ENCODE data around the gene UTY. TPM values are rescaled to one million over a fixed set of nuclear protein-coding genes. Genes with fewer than 3 reads are reported as not detected.

Gene UTY
- total RNA-seq, 1 experiment from 2014 or later, result not detected

DNA sequence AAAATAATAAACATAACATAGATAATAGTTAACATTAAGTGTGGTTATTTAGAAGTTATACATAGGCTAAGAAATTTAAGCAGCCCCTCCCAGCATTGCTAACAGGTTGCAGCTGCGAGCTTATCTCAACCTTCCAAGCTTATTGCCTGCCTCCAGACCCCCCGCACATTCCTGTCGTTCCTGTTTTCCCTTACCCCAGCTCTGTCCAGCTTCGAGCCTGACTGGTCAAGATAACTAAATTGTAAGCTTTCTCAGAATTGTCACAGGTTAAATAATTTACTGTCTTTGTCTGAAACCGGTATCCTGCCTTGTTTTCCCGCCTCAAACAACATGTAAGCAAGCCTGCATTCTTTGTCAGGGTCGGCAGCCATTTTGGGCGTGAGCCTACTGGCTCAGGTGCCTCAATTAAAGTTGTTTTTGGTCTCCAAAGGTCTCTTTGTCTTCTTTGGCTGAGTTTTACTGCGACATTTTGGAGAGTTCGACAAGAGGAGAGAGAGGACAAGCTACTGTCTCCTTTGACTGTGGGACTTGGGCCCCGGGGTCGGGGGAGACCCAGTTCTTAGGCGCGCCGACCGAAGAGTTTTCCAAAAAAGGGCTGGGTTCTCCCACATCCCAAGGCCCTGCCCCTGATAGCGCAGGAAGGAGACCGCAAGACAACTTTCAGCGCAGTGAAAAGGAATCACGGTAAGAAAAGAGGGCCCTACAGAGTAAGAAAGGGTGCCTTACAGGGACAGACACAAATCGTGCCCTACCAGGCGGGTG is 44.4 kb downstream of the UTY start:
- Histone ChIP-seq H2AK5ac (ENCODE audit: insufficient read length, low read length) (no peak overlapping the region), H3K23me2 (ENCODE audit: insufficient read length, low read depth, low read length, poor library complexity, severe bottlenecking) (no peaks in the 10 kb centered on the region), H3K27ac (ENCODE audit: insufficient read length, low read depth, low read length) (no peak overlapping the region), H3K56ac (ENCODE audit: insufficient read length, low read depth, low read length) (no peak overlapping the region), H3K4me2 (ENCODE audit: insufficient read depth, insufficient read length, low read length) (no peak overlapping the region), H3K9me3 (ENCODE audit: control insufficient read depth, low read depth, low read length) (no peaks in the 10 kb centered on the region), H2BK12ac (ENCODE audit: insufficient read length, low read depth, low read length) (no peak overlapping the region), H2BK15ac (ENCODE audit: low read depth, low read length) (no peak overlapping the region), H4K20me1 (ENCODE audit: control insufficient read depth, insufficient read depth, insufficient read length) (no peaks in the 10 kb centered on the region), H3K9ac (ENCODE audit: extremely low read depth, insufficient read length, low read length) (no peak overlapping the region), H3K14ac (ENCODE audit: insufficient read depth, low read length) (no peak overlapping the region), H3K18ac (ENCODE audit: insufficient read length, low read depth, low read length) (no peak overlapping the region), H4K5ac (ENCODE audit: insufficient read length, low read depth, low read length) (no peak overlapping the region), H3K4ac (ENCODE audit: low read depth, low read length) (no peak overlapping the region), H2BK120ac (ENCODE audit: low read depth, low read length, poor library complexity, severe bottlenecking) (no peak overlapping the region), H3K79me1 (ENCODE audit: insufficient read depth, low read depth, low read length, poor library complexity, severe bottlenecking) (no peaks in the 10 kb centered on the region), H3K4me1 (ENCODE audit: insufficient read depth, low read length) (no peaks in the 10 kb centered on the region), H3K23ac (ENCODE audit: insufficient read length, low read depth, low read length) (no peak overlapping the region), H3K79me2 (ENCODE audit: insufficient read depth, low read length) (no peaks in the 10 kb centered on the region), H2AFZ (ENCODE audit: low read length) (no peak overlapping the region), H4K91ac (ENCODE audit: insufficient read length, low read depth, low read length) (no peak overlapping the region), H3T11ph (ENCODE audit: low read length) (no peak overlapping the region), H4K8ac (replicated peaks; ENCODE audit: insufficient read length, low read depth, low read length) (no peak overlapping the region), H2BK20ac (ENCODE audit: low read depth, low read length, poor library complexity, severe bottlenecking) (no peak overlapping the region), H2BK5ac (ENCODE audit: insufficient read length, low read length) (no peak overlapping the region), H3K27me3 (ENCODE audit: insufficient read depth, low read length) (no peaks in the 10 kb centered on the region)
- no peaks in the 10 kb centered on the region for H3K9me3 Mint-ChIP-seq
- TF ChIP-seq, protein P1, sequence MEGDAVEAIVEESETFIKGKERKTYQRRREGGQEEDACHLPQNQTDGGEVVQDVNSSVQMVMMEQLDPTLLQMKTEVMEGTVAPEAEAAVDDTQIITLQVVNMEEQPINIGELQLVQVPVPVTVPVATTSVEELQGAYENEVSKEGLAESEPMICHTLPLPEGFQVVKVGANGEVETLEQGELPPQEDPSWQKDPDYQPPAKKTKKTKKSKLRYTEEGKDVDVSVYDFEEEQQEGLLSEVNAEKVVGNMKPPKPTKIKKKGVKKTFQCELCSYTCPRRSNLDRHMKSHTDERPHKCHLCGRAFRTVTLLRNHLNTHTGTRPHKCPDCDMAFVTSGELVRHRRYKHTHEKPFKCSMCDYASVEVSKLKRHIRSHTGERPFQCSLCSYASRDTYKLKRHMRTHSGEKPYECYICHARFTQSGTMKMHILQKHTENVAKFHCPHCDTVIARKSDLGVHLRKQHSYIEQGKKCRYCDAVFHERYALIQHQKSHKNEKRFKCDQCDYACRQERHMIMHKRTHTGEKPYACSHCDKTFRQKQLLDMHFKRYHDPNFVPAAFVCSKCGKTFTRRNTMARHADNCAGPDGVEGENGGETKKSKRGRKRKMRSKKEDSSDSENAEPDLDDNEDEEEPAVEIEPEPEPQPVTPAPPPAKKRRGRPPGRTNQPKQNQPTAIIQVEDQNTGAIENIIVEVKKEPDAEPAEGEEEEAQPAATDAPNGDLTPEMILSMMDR (conservative IDR thresholded peaks at IDR 0.05), result no peak
- no peaks in the 10 kb centered on the region for H3K4me1 Mint-ChIP-seq
- no peak overlapping the region for H3K4me3 Mint-ChIP-seq
- DNase-seq, result no peak
- H3K27me3 Mint-ChIP-seq (ENCODE audit: low read depth), result no peaks in the 10 kb centered on the region
- no peaks in the 10 kb centered on the region for H3K36me3 Mint-ChIP-seq (ENCODE audit: insufficient read depth in 1 of 3, low read depth in 3 of 3)
- H3K27ac Mint-ChIP-seq, result no peak overlapping the region
- WGBS (ENCODE audit: extremely low coverage, insufficient read length, low lambda C conversion rate), result no CpG with 5 or more reads among the region's 22 CpGs
